K562 (cell line): ENCODE results near the gene KRTAP1-4. TPM values are rescaled to one million over a fixed set of nuclear protein-coding genes. Genes with fewer than 3 reads are reported as not detected.

Experiments
- ATAC-seq: fragments of 200-7000 bp; cut with Tn5 transposase; 3 replicates; pipeline ENCODE4 v1.9.1; 2020; ENCODE audit warnings: moderate library complexity
- BruUV-seq: library from RNA; stranded (reverse); fragments of 400-500 nt; replicated peaks from 2 replicates; lab custom pipeline; 2021; lab: Mats Ljungman, UMichigan
- CTCF ChIA-PET: fragments of 300-600 bp; formaldehyde crosslinking; extraction: SDS; loops from one replicate; lab custom pipeline; 2021; ENCODE audit warnings: low intra/inter-chr PET ratio; lab: Yijun Ruan, JAX
- POLR2A ChIA-PET: fragments of 300-600, 350-650 bp; sonication (Branson Sonifier 250); formaldehyde crosslinking; extraction: SDS; loops from one replicate; lab custom pipeline; 2021; ENCODE audit warnings: antibody characterized with exemption, inconsistent platforms; lab: Yijun Ruan, JAX
- DNase-seq, 4 experiments: peaks; one replicate each; pipeline versions ENCODE4 v3.0.0 to v3.0.0-alpha.2; 2011 to 2018; ENCODE audit warnings: low spot score in 3 of 4, mixed read lengths in 3 of 4; ENCODE audit errors: extremely low read depth in 1 of 4
- FAIRE-seq: peaks from 2 replicates; lab custom pipeline; 2011; peaks lifted over from hg19 to GRCh38; lab: Jason Lieb, UNC
- H2AFZ ChIP-seq: 2 replicates; pipeline ENCODE4 v1.6.0; 2011; ENCODE audit warnings: low read depth, low read length, control low read depth, inconsistent platforms
- H3K27ac ChIP-seq: fragments of 200-600 bp; 3 replicates; pipeline ENCODE4 v1.8.0; 2011; ENCODE audit warnings: low read depth, mild to moderate bottlenecking, control low read depth, inconsistent platforms, low read length, moderate library complexity, mixed read lengths; ENCODE audit errors: extremely low read depth
- H3K27me3 ChIP-seq, 2 experiments: fragments of 300-600 bp in 1 of 2; 2 replicates in 1 of 2; 3 replicates in 1 of 2; pipeline versions ENCODE4 v1.6.0 to v1.8.0; 2011; ENCODE audit warnings: inconsistent platforms in 2 of 2, low read length in 2 of 2, mild to moderate bottlenecking in 1 of 2, mixed read lengths in 1 of 2, moderate library complexity in 1 of 2; ENCODE audit not compliant: control insufficient read depth in 2 of 2, insufficient read depth in 2 of 2
- H3K36me3 ChIP-seq: fragments of 300-600 bp; 3 replicates; pipeline ENCODE4 v1.8.0; 2011; ENCODE audit warnings: mild to moderate bottlenecking, low read length, inconsistent platforms; ENCODE audit not compliant: control insufficient read depth, insufficient read depth
- H3K4me1 ChIP-seq, 2 experiments: fragments of 200-600 bp in 1 of 2; replicated peaks in 1 of 2; 2 replicates in 1 of 2; 3 replicates in 1 of 2; pipeline versions ENCODE4 v1.5.1 to v1.8.0; 2011; ENCODE audit warnings: inconsistent platforms in 2 of 2, low read length in 2 of 2, mild to moderate bottlenecking in 1 of 2, mixed read lengths in 1 of 2, moderate library complexity in 1 of 2; ENCODE audit not compliant: control insufficient read depth in 2 of 2, insufficient read depth in 2 of 2
- H3K4me2 ChIP-seq: 2 replicates; pipeline ENCODE4 v1.6.1; 2011; ENCODE audit warnings: low read length, control low read depth, inconsistent platforms, mixed read lengths; ENCODE audit not compliant: insufficient read depth
- H3K4me3 ChIP-seq: fragments of 200-600 bp; sonication (generic), shearing (Covaris generic); 2 replicates; pipeline ENCODE4 v1.5.1; 2016; ENCODE audit warnings: control low read depth, inconsistent platforms
- H3K79me2 ChIP-seq: fragments of 200-600 bp; 3 replicates; pipeline ENCODE4 v1.8.0; 2011; ENCODE audit warnings: low read length, inconsistent platforms; ENCODE audit not compliant: control insufficient read depth, insufficient read depth
- H3K9ac ChIP-seq, 2 experiments: 2 replicates each; pipeline versions ENCODE4 v1.6.0 to v1.6.1; 2011; ENCODE audit warnings: low read depth in 2 of 2, low read length in 2 of 2, control low read depth in 1 of 2, inconsistent platforms in 1 of 2, mild to moderate bottlenecking in 1 of 2, mixed read lengths in 1 of 2; ENCODE audit not compliant: insufficient read depth in 1 of 2
- H3K9me1 ChIP-seq: one replicate; pipeline ENCODE4 v1.6.0; 2011; ENCODE audit warnings: inconsistent platforms, mild to moderate bottlenecking, low read length, moderate library complexity; ENCODE audit not compliant: control insufficient read depth, insufficient read depth
- H3K9me3 ChIP-seq: replicated peaks from 2 replicates; pipeline ENCODE4 v1.5.1; 2011; ENCODE audit warnings: low read depth, low read length, inconsistent platforms; ENCODE audit not compliant: control insufficient read depth, insufficient read depth
- H4K20me1 ChIP-seq: replicated peaks from 2 replicates; pipeline ENCODE4 v1.6.1; 2011; ENCODE audit warnings: low read length, inconsistent platforms, mixed read lengths; ENCODE audit not compliant: control insufficient read depth, insufficient read depth
- CC2D1A ChIP-seq: fragments of 450-650 bp; IDR thresholded peaks from 2 replicates; pipeline ENCODE4 v1.6.1; 2017; ENCODE audit warnings: mild to moderate bottlenecking
- CCNT2 ChIP-seq: IDR thresholded peaks from 2 replicates; pipeline ENCODE4 v1.6.1; 2011; ENCODE audit warnings: borderline replicate concordance, low read depth, mild to moderate bottlenecking, moderate library complexity, mixed read lengths, low read length; ENCODE audit not compliant: insufficient read length; ENCODE audit errors: extremely low read depth
- E4F1 ChIP-seq: fragments of 250-450 bp; sonication (Bioruptor Pico); IDR thresholded peaks from 2 replicates; pipeline ENCODE4 v1.5.0; 2021; ENCODE audit warnings: mild to moderate bottlenecking, borderline replicate concordance
- ELF1 ChIP-seq: fragments of 200-800 bp; sonication (Bioruptor generic); IDR thresholded peaks from 2 replicates; pipeline ENCODE4 v1.6.1; 2016; ENCODE audit warnings: missing genetic modification characterization, missing compliant biosample characterization
- FOSL1 ChIP-seq: fragments of 200-800 bp; sonication (Bioruptor generic); conservative IDR thresholded peaks from 2 replicates; pipeline ENCODE4 v1.6.1; 2016; ENCODE audit warnings: missing genetic modification characterization, missing compliant biosample characterization
- IRF2 ChIP-seq: sonication (generic); formaldehyde crosslinking; IDR thresholded peaks from 2 replicates; pipeline ENCODE4 v1.8.1; 2022; ENCODE audit warnings: mild to moderate bottlenecking, missing genetic modification reagents
- KDM2B ChIP-seq: fragments of 250-450 bp; sonication (Bioruptor Pico); IDR thresholded peaks from 2 replicates; pipeline ENCODE4 v1.8.0; 2021; ENCODE audit warnings: mild to moderate bottlenecking, moderate library complexity
- MIER1 ChIP-seq: fragments of 450-650 bp; IDR thresholded peaks from 2 replicates; pipeline ENCODE4 v1.6.1; 2016; ENCODE audit warnings: antibody characterized with exemption, mild to moderate bottlenecking, low read depth
- MYC ChIP-seq, 2 experiments: fragments of 250-450 bp in 1 of 2; sonication (Bioruptor Pico) in 1 of 2; IDR thresholded peaks; 2 replicates each; pipeline versions ENCODE4 v1.5.1 to v1.6.1; 2012 to 2021; ENCODE audit warnings: low read depth in 2 of 2, borderline replicate concordance in 1 of 2, improper control_type of control experiment in 1 of 2, low read length in 1 of 2, mild to moderate bottlenecking in 1 of 2, moderate library complexity in 1 of 2
- POLR2A ChIP-seq: fragments of 450-650 bp; conservative IDR thresholded peaks from 2 replicates; pipeline ENCODE4 v1.6.1; 2016
- TAF7 ChIP-seq: fragments of 450-650 bp; IDR thresholded peaks from 2 replicates; pipeline ENCODE4 v1.6.1; 2016; ENCODE audit warnings: missing genetic modification characterization, missing compliant biosample characterization
- ZKSCAN8 ChIP-seq: fragments of 200-800 bp; sonication (Bioruptor generic); IDR thresholded peaks from 2 replicates; pipeline ENCODE4 v1.6.1; 2016; ENCODE audit warnings: missing genetic modification characterization, missing compliant biosample characterization
- WGBS: fragments of 100-300 bp; shearing (Covaris generic); methylation state at CpG from one replicate; pipeline ENCODE4 v1.1.6; 2016; ENCODE audit warnings: low coverage, mixed read lengths; ENCODE audit not compliant: insufficient coverage; ENCODE audit errors: missing lambda C conversion rate; 5-methylcytosine and 5-hydroxymethylcytosine counted together
- in situ Hi-C: fragments of 300-500 bp; cut with MboI; formaldehyde crosslinking; loops from 4 replicates; pipeline ENCODE4 v1.15.0; 2018; ENCODE audit warnings: inconsistent platforms, mixed read lengths
- intact Hi-C: fragments of 100-400 bp; cut with micrococcal nuclease; formaldehyde crosslinking; loops from 2 replicates; pipeline ENCODE4 v1.14.2; 2022
- polyA plus RNA-seq, 8 experiments: library from polyadenylated mRNA; depleted of rRNA in 4 of 8; stranded (reverse) in 5 of 8; unstranded in 3 of 8; fragments of >200 nt; fragmentation: Nextera tagmentation in 2 of 8; fragmentation: Illumina TruSeq in 1 of 8; extraction: Ambion mirVana in 2 of 8; extraction: Trizol in 1 of 8; gene quantifications; 2 replicates each; pipeline versions ENCODE4 v1.2.1 to v1.2.3, GENCODE V29; 2011 to 2014; ENCODE audit warnings: inconsistent platforms in 1 of 8, missing spikeins in 1 of 8
- total RNA-seq, 7 experiments: library from RNA; depleted of rRNA in 6 of 7; stranded (reverse); fragments of >200 nt in 6 of 7; fragmentation: Illumina TruSeq in 2 of 7; extraction: Trizol in 2 of 7; gene quantifications; 2 replicates each; pipeline versions ENCODE4 v1.2.1 to v1.2.3, GENCODE V29; 2011 to 2021; ENCODE audit warnings: low replicate concordance in 1 of 7

Gene KRTAP1-4
- total and polyA plus RNA-seq, 9 of the 15 experiments (the other 6 are each of a cell fraction or from before 2014, with no cell fraction given) = not detected

- Histone ChIP-seq H2AFZ (no peak overlapping the region), H3K36me3 (no peaks in the 10 kb centered on the region), H3K9me3 (no peaks in the 10 kb centered on the region), H3K27me3 (peaks cover 0 to 6% of the 10 kb centered on the region in 2 experiments; a peak in 3 of 5 replicates), H4K20me1 (no peaks in the 10 kb centered on the region), H3K4me2 (no peak overlapping the region), H3K79me2 (no peaks in the 10 kb centered on the region), H3K4me3 (no peak overlapping the region), H3K9ac (no peak overlapping the region), H3K9me1 (no peaks in the 10 kb centered on the region), H3K4me1 (no peaks in the 10 kb centered on the region)
- no peak for ATAC-seq
- POLR2A ChIA-PET = no interaction called here
- CTCF ChIA-PET = no interaction called here
- intact Hi-C loops = no loop called here
- no peak for FAIRE-seq
- BruUV-seq = no TSS peak
- DNase-seq = no peak
- under 1% methylated on average over 6 of the region's 6 CpGs for WGBS
- in situ Hi-C loops = no loop called here
- no peak for TF ChIP-seq TAF7 (tag)
- TF ChIP-seq CCNT2 = no peak
- TF ChIP-seq, all 486 proteins: peak for 0
- no peak overlapping the region for H3K27ac ChIP-seq
These were observed 17.5 kb downstream of the KRTAP1-4 start for GRCh38 chr17:41012326-41013120.

GRCh38 chr17:41010441-41010840 is 19.6 kb downstream of the KRTAP1-4 start:
- Histone ChIP-seq H4K20me1 (no peaks in the 10 kb centered on the region), H3K9me3 (no peaks in the 10 kb centered on the region), H3K27ac (no peak overlapping the region), H3K79me2 (no peaks in the 10 kb centered on the region), H3K9ac (no peak overlapping the region), H3K9me1 (no peaks in the 10 kb centered on the region), H3K4me2 (no peak overlapping the region), H3K27me3 (peaks cover 0 to 6% of the 10 kb centered on the region in 2 experiments; a peak in 3 of 5 replicates), H3K4me1 (no peaks in the 10 kb centered on the region), H3K4me3 (no peak overlapping the region), H2AFZ (no peak overlapping the region), H3K36me3 (no peaks in the 10 kb centered on the region)
- intact Hi-C loops = no loop called here
- DNase-seq = no peak
- CTCF ChIA-PET = no interaction called here
- no TSS peak for BruUV-seq
- in situ Hi-C loops = no loop called here
- FAIRE-seq = no peak
- no peak for ATAC-seq
- POLR2A ChIA-PET = no interaction called here
- TF ChIP-seq ELF1 (no peak), FOSL1 (tag) (no peak), KDM2B (CRISPR knock-in tag) (no peak), IRF2 (CRISPR knock-in tag) (no peak), POLR2A (no peak), MIER1 (no peak), CC2D1A (no peak), E4F1 (CRISPR knock-in tag) (no peak), MYC (IDR thresholded peaks at IDR 0.05; ENCODE audit: low read depth, low read length) (no peak), MYC (CRISPR knock-in tag; IDR thresholded peaks at IDR 0.05; ENCODE audit: borderline replicate concordance, low read depth) (no peak), ZKSCAN8 (no peak)
